ENCODE measurements around the gene ARID1B.

The ARID1B gene

GRCh38 chr6:157158456-157158855 lies 381.3 kb downstream of the ARID1B start:
- DNase-seq (no peak), ATAC-seq (replicated peaks) (no peak)
- Mint-ChIP-seq H3K9me3 (no peaks in the 10 kb centered on the region), H3K4me3 (no peak overlapping the region), H3K4me1 (no peaks in the 10 kb centered on the region), H3K36me3 (peaks cover 27 to 51% of the 10 kb centered on the region in 2 donors), H3K27ac (no peak overlapping the region), H3K27me3 (no peaks in the 10 kb centered on the region)

DNA sequence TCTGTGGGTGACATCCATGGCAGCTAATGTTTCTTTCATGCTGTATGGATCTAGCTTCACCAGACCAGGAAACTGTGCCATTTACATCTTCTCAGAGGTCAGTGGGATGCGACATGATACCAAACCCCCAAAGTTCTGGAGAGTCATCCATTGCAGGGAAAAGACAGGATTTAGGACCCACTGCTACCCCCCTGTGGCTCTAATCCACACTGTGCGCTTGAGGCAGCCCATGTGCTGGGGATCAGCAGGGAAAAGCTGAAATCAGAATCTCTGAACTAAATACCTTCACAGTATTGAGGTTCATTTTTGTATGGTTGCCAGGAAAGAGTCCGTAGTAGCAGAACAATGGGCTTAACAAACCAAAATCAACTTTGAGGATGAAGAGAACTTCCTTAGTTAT lies 381.7 kb downstream of the ARID1B start:
- no peaks in the 10 kb centered on the region for H3K27me3 Mint-ChIP-seq
- no peak overlapping the region for H3K4me3 Mint-ChIP-seq
- H3K36me3 Mint-ChIP-seq: peaks cover 26 to 51% of the 10 kb centered on the region in 2 donors
- no peak overlapping the region for H3K27ac Mint-ChIP-seq
- no peaks in the 10 kb centered on the region for H3K4me1 Mint-ChIP-seq
- no peaks in the 10 kb centered on the region for H3K9me3 Mint-ChIP-seq
- ATAC-seq (replicated peaks) (no peak), DNase-seq (no peak)

GRCh38 chr6:157159348-157159747 lies 382.2 kb downstream of the ARID1B start:
- ATAC-seq (replicated peaks) (no peak), DNase-seq (no peak)
- Mint-ChIP-seq H3K4me1 (no peaks in the 10 kb centered on the region), H3K9me3 (no peaks in the 10 kb centered on the region), H3K27me3 (no peaks in the 10 kb centered on the region), H3K4me3 (no peak overlapping the region), H3K36me3 (peaks cover 25 to 48% of the 10 kb centered on the region in 2 donors), H3K27ac (no peak overlapping the region)

DNA sequence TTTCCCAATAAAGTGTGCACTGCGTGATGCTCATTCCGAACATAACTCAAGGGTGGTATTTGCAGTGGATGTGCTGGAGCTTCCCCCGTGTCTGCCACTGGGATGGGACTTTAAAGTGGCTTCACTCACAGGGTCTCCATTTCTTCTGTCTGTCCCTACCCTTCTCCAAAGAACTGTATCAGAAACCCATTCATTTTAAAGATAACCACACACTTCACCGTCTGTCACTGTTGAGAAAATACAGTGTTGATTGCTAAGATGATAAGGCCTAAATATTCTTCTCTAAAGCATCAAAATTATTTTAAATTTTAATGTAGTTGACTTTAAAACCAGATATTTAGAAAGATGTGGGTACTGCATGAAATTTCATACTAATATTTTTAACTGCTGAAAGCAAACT lies 384.7 kb downstream of the ARID1B start:
- no peaks in the 10 kb centered on the region for H3K27me3 Mint-ChIP-seq
- peaks cover 17 to 37% of the 10 kb centered on the region in 2 donors for H3K36me3 Mint-ChIP-seq
- no peak for DNase-seq
- no peak overlapping the region for H3K4me3 Mint-ChIP-seq
- no peaks in the 10 kb centered on the region for H3K9me3 Mint-ChIP-seq
- no peaks in the 10 kb centered on the region for H3K4me1 Mint-ChIP-seq
- peak overlapping the region; percentile 15 for H3K27ac Mint-ChIP-seq
- no peak for ATAC-seq (replicated peaks)

- Mint-ChIP-seq H3K36me3 (peaks cover 19 to 39% of the 10 kb centered on the region in 2 donors), H3K9me3 (no peaks in the 10 kb centered on the region), H3K4me1 (no peaks in the 10 kb centered on the region), H3K27me3 (no peaks in the 10 kb centered on the region), H3K27ac (no peak overlapping the region), H3K4me3 (no peak overlapping the region)
- no peak for ATAC-seq (replicated peaks)
- DNase-seq: no peak
These were observed 385.7 kb downstream of the ARID1B start for GRCh38 chr6:157162766-157163433.

DNA sequence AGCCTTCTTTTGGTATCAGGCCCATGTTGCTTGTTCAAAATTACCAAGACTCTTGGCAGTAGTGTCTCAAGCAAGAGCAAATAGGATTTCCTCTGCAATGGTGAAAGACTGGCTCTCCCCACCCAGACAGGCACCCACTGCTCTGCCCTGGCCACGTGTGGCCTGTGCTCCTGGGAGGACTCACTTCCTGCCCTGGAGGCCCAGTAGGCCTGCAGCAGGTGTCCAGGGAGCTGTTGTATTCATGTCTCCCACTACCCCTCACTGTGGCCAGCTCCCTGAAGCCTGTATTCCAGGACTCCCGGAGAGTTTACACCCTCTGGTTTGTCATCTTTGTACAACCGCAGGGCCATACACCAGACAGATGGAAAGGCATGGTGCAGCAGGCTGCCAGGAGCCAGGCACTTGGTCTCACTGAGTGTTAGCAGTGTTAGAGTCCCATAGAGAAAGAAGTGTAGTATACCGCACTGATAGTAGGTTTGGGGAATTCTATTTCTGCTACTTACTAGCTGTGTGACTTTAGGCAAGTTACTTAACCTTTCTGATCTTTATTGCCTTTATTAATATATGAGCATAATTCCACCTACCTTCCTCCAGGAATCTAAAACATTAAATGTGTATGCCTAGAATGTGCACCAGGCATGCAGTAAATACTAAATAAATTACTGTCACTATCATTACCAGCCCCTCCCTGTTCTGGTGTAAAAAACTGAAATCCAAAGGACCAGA lies 386.4 kb downstream of the ARID1B start:
- H3K27ac Mint-ChIP-seq: peak overlapping the region; percentile 70
- H3K4me3 Mint-ChIP-seq: no peak overlapping the region

GRCh38 chr6:157164972-157165371 lies 387.8 kb downstream of the ARID1B start:
- peaks cover 21 to 37% of the 10 kb centered on the region in 2 donors for H3K36me3 Mint-ChIP-seq
- no peak overlapping the region for H3K27ac Mint-ChIP-seq
- DNase-seq (no peak), ATAC-seq (replicated peaks) (no peak)
- H3K4me1 Mint-ChIP-seq: no peaks in the 10 kb centered on the region
- no peaks in the 10 kb centered on the region for H3K27me3 Mint-ChIP-seq
- H3K4me3 Mint-ChIP-seq: no peak overlapping the region
- H3K9me3 Mint-ChIP-seq: no peaks in the 10 kb centered on the region

More for the DNA sequence above, 386.4 kb downstream of the ARID1B start:
- ATAC-seq (replicated peaks) (no peak), DNase-seq (no peak)
- Mint-ChIP-seq H3K27me3 (no peaks in the 10 kb centered on the region), H3K9me3 (no peaks in the 10 kb centered on the region), H3K36me3 (peaks cover 24 to 41% of the 10 kb centered on the region in 2 donors), H3K4me1 (no peaks in the 10 kb centered on the region)

GRCh38 chr6:157166784-157167183 lies 389.6 kb downstream of the ARID1B start:
- H3K9me3 Mint-ChIP-seq: no peaks in the 10 kb centered on the region
- ATAC-seq (replicated peaks) (no peak), DNase-seq (no peak)
- no peak overlapping the region for H3K4me3 Mint-ChIP-seq
- no peaks in the 10 kb centered on the region for H3K27me3 Mint-ChIP-seq
- no peaks in the 10 kb centered on the region for H3K4me1 Mint-ChIP-seq
- no peak overlapping the region for H3K27ac Mint-ChIP-seq
- H3K36me3 Mint-ChIP-seq: peaks cover 21 to 31% of the 10 kb centered on the region in 2 donors

- DNase-seq (no peak), ATAC-seq (replicated peaks) (no peak)
- H3K27ac Mint-ChIP-seq: no peak overlapping the region
- peaks cover 0 to 2% of the 10 kb centered on the region in 2 donors for H3K4me1 Mint-ChIP-seq
- no peak overlapping the region for H3K4me3 Mint-ChIP-seq
- no peaks in the 10 kb centered on the region for H3K9me3 Mint-ChIP-seq
- no peaks in the 10 kb centered on the region for H3K27me3 Mint-ChIP-seq
- H3K36me3 Mint-ChIP-seq: peaks cover 23 to 28% of the 10 kb centered on the region in 2 donors
These were observed 390.7 kb downstream of the ARID1B start for GRCh38 chr6:157167837-157168236.

GRCh38 chr6:157168471-157168870 lies 391.3 kb downstream of the ARID1B start:
- Mint-ChIP-seq H3K9me3 (no peaks in the 10 kb centered on the region), H3K36me3 (peaks cover 25 to 28% of the 10 kb centered on the region in 2 donors), H3K4me3 (no peak overlapping the region), H3K4me1 (peaks cover 0 to 5% of the 10 kb centered on the region in 2 donors), H3K27ac (no peak overlapping the region), H3K27me3 (no peaks in the 10 kb centered on the region)
- ATAC-seq (replicated peaks): no peak
- no peak for DNase-seq

GRCh38 chr6:157169226-157169625 lies 392.0 kb downstream of the ARID1B start:
- Mint-ChIP-seq H3K4me1 (peaks cover 0 to 5% of the 10 kb centered on the region in 2 donors), H3K9me3 (no peaks in the 10 kb centered on the region), H3K4me3 (no peak overlapping the region), H3K27ac (no peak overlapping the region), H3K27me3 (no peaks in the 10 kb centered on the region), H3K36me3 (peaks cover 30 to 31% of the 10 kb centered on the region in 2 donors)
- ATAC-seq (replicated peaks) (no peak), DNase-seq (no peak)

- DNase-seq: no peak
- Mint-ChIP-seq H3K4me3 (no peak overlapping the region), H3K36me3 (peaks cover 30 to 33% of the 10 kb centered on the region in 2 donors), H3K27me3 (no peaks in the 10 kb centered on the region), H3K4me1 (peaks cover 0 to 5% of the 10 kb centered on the region in 2 donors), H3K27ac (no peak overlapping the region), H3K9me3 (no peaks in the 10 kb centered on the region)
- ATAC-seq (replicated peaks): no peak
These were observed 392.5 kb downstream of the ARID1B start for GRCh38 chr6:157169656-157170055.

- H3K4me1 Mint-ChIP-seq: peaks cover 0 to 5% of the 10 kb centered on the region in 2 donors
These were observed 393.4 kb downstream of the ARID1B start for GRCh38 chr6:157170535-157170934.

GRCh38 chr6:157171801-157172200 lies 394.6 kb downstream of the ARID1B start:
- ATAC-seq (replicated peaks) (no peak), DNase-seq (no peak)
- Mint-ChIP-seq H3K4me3 (no peak overlapping the region), H3K27ac (no peak overlapping the region), H3K36me3 (peaks cover 29 to 32% of the 10 kb centered on the region in 2 donors), H3K27me3 (no peaks in the 10 kb centered on the region), H3K9me3 (no peaks in the 10 kb centered on the region), H3K4me1 (peaks cover 0 to 5% of the 10 kb centered on the region in 2 donors)

More at GRCh38 chr6:157170535-157170934, 393.4 kb downstream of the ARID1B start:
- ATAC-seq (replicated peaks) (no peak), DNase-seq (no peak)
- Mint-ChIP-seq H3K9me3 (no peaks in the 10 kb centered on the region), H3K36me3 (peaks cover 30 to 36% of the 10 kb centered on the region in 2 donors), H3K4me3 (no peak overlapping the region), H3K27ac (peak overlapping the region; percentile 20), H3K27me3 (no peaks in the 10 kb centered on the region)

DNA sequence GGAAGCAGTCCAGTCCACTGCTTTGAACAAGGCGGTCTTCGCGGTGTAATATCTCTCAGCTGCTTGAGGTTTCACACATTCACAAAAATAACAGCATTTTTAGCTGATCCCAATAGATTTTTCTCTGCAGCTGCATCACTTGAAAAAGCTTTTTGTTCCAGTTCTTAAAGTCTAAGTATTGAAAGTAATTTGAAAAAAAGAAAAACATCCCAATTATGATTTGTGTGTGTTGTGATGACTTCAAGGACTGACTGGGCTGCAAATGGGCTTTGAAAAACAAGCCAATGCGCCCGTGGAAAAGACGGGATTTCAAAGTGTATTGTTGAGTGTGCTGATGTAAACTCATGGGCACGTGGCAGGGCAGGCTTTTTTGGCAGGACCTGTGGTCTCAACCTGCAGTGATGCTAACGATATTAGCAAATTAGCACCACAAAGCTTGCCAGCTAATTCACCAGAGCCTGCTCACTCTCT lies 395.1 kb downstream of the ARID1B start:
- Mint-ChIP-seq H3K4me3 (no peak overlapping the region), H3K27me3 (no peaks in the 10 kb centered on the region), H3K4me1 (peaks cover 0 to 5% of the 10 kb centered on the region in 2 donors), H3K9me3 (no peaks in the 10 kb centered on the region), H3K36me3 (peaks cover 26 to 31% of the 10 kb centered on the region in 2 donors), H3K27ac (no peak overlapping the region)
- DNase-seq (no peak), ATAC-seq (replicated peaks) (no peak)
